ENCODE data around the gene FAM110D. TPM values are rescaled to one million over a fixed set of nuclear protein-coding genes. Genes with fewer than 3 reads are reported as not detected.

The FAM110D gene
- total and polyA plus RNA-seq, 2 of the 8 experiments (the other 6 are each of a cell fraction or from before 2014, with no cell fraction given), result 0.21 to 0.48 TPM

DNA sequence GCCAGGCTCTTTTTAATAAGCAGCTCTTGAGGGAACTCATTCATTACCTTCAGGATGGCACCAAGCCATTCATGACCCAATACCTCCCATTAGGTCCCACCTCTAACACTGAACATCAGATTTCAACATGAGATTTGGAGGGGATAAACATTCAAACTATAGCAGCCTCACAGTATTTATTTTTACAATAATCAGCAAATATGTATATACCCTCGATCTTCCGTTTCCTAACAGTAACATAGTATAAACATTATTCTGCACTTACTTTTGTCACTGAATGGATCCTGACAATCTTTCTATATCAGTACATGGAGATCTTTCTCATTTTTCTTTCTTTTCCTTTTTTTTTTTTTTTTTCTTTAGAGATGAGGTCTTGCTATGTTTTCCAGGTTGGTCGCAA lies 36.9 kb downstream of the FAM110D start:
- H3K4me3 ChIP-seq (ENCODE audit: extremely low read depth in 1 of 4, insufficient read depth in 2 of 4, low read depth in 3 of 4, low read length in 4 of 4), result no peak overlapping the region
- H3K18ac ChIP-seq (ENCODE audit: extremely low read depth, low read length), result no peak overlapping the region
- H2BK12ac ChIP-seq (ENCODE audit: low read depth, low read length), result no peak overlapping the region
- no peaks in the 10 kb centered on the region for H3K27me3 ChIP-seq (replicated peaks in 1 of 4; ENCODE audit: control insufficient read depth in 3 of 4, extremely low read depth in 1 of 4, insufficient read depth in 3 of 4, low read length in 3 of 4)
- H4K8ac ChIP-seq (ENCODE audit: extremely low read depth, insufficient read depth, low read length), result no peak overlapping the region
- POLR2A ChIA-PET (ENCODE audit: partially characterized antibody), result no interaction called here
- no peak overlapping the region for H2BK5ac ChIP-seq (ENCODE audit: low read depth, low read length)
- H3K23ac ChIP-seq (ENCODE audit: insufficient read length), result no peak overlapping the region
- peaks cover 0 to 4% (median 4%) of the 10 kb centered on the region in 4 experiments; a peak in 5 of 7 replicates for H3K4me1 ChIP-seq (replicated peaks in 1 of 4; ENCODE audit: control insufficient read depth in 3 of 4, insufficient read depth in 4 of 4, low read length in 3 of 4)
- no peak overlapping the region for H2AK5ac ChIP-seq (ENCODE audit: low read depth, low read length)
- H3K36me3 ChIP-seq (ENCODE audit: control insufficient read depth in 2 of 4, insufficient read depth in 4 of 4, low read length in 3 of 4), result no peaks in the 10 kb centered on the region
- no peaks in the 10 kb centered on the region for H3K9me3 ChIP-seq (ENCODE audit: insufficient read depth in 2 of 2, low read depth in 1 of 2, low read length in 1 of 2)
- no peak for DNase-seq (ENCODE audit: low read depth in 1 of 2, low spot score in 2 of 2)
- CTCF ChIA-PET (ENCODE audit: partially characterized antibody), result interaction anchor here (0.6 to 1.8 kb wide), 3 partner anchors 22 to 50 kb away, joined by 3 read pairs; no protein-coding TSS in a partner anchor
- no peak overlapping the region for H2BK120ac ChIP-seq (replicated peaks; ENCODE audit: low read depth, low read length)
- H3K4me2 ChIP-seq (ENCODE audit: insufficient read depth in 1 of 2, low read depth in 2 of 2, low read length in 2 of 2), result no peak overlapping the region
- no peak overlapping the region for H4K91ac ChIP-seq (replicated peaks; ENCODE audit: insufficient read length, low read length)
- no peaks in the 10 kb centered on the region for H4K20me1 ChIP-seq (replicated peaks in 1 of 2; ENCODE audit: control insufficient read depth in 1 of 2, insufficient read depth in 2 of 2, low read length in 2 of 2)
- no peak overlapping the region for H2BK15ac ChIP-seq (ENCODE audit: low read length)
- H3K9ac ChIP-seq (replicated peaks in 1 of 4; ENCODE audit: extremely low read depth in 1 of 4, low read depth in 3 of 4, low read length in 3 of 4), result no peak overlapping the region
- no peak for FAIRE-seq
- H3K79me1 ChIP-seq (ENCODE audit: low read depth, low read length), result no peaks in the 10 kb centered on the region
- WGBS, 2 experiments (ENCODE audit: extremely low coverage in 1 of 2, insufficient coverage in 1 of 2, insufficient read length in 1 of 2, insufficient replicate concordance in 2 of 2, low coverage in 1 of 2, low lambda C conversion rate in 2 of 2, missing lambda C conversion rate in 1 of 2), result 77% methylated on average over 2 of the region's 3 CpGs; no CpG with 5 or more reads in 1 of the 2 experiments
- no peak overlapping the region for H2BK20ac ChIP-seq (ENCODE audit: low read length)
- H3K14ac ChIP-seq (ENCODE audit: insufficient read length), result no peak overlapping the region
- H3K79me2 ChIP-seq (ENCODE audit: control insufficient read depth in 1 of 2, insufficient read depth in 2 of 2, low read length in 2 of 2), result no peaks in the 10 kb centered on the region
- TF ChIP-seq RBBP5 (IDR thresholded peaks at IDR 0.05; ENCODE audit: borderline replicate concordance, low read depth, low read length) (no peak), SUZ12 (IDR thresholded peaks at IDR 0.05; ENCODE audit: low read length) (no peak), MAX (IDR thresholded peaks at IDR 0.05) (no peak), KDM4A (IDR thresholded peaks at IDR 0.05; ENCODE audit: low read depth, low read length, severe bottlenecking) (no peak), TBP (IDR thresholded peaks at IDR 0.05; ENCODE audit: low read depth, low read length) (no peak), SP4 (IDR thresholded peaks at IDR 0.05; ENCODE audit: low read length) (no peak), SIX5 (IDR thresholded peaks at IDR 0.05; ENCODE audit: low read depth, low read length) (no peak), GABPA (IDR thresholded peaks at IDR 0.05; ENCODE audit: borderline replicate concordance, insufficient read depth, low read length) (no peak), CHD2 (IDR thresholded peaks at IDR 0.05; ENCODE audit: low read length) (no peak), TCF12 (IDR thresholded peaks at IDR 0.05; ENCODE audit: low read depth, low read length) (no peak)
- TF ChIP-seq, protein P1, sequence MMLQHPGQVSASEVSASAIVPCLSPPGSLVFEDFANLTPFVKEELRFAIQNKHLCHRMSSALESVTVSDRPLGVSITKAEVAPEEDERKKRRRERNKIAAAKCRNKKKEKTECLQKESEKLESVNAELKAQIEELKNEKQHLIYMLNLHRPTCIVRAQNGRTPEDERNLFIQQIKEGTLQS (IDR thresholded peaks at IDR 0.05; ENCODE audit: insufficient read depth, low read depth, low read length), result no peak
- H3K27ac ChIP-seq (ENCODE audit: low read depth, low read length), result no peak overlapping the region
- H3K23me2 ChIP-seq (ENCODE audit: low read depth, low read length), result no peaks in the 10 kb centered on the region; the same call in 1 of the 2 replicates
- no peak overlapping the region for H3K56ac ChIP-seq (replicated peaks; ENCODE audit: insufficient read length, low read depth, low read length)
- no peak overlapping the region for H4K5ac ChIP-seq (ENCODE audit: insufficient read length, low read depth, low read length)
- H3K4ac ChIP-seq (replicated peaks; ENCODE audit: insufficient read length, low read depth, low read length), result no peak overlapping the region
- no peak overlapping the region for H2AFZ ChIP-seq (ENCODE audit: low read length)
